Smooth muscle cell (in vitro differentiated cells): ENCODE measurements around the gene ADCY10. TPM values are rescaled to one million over a fixed set of nuclear protein-coding genes. Genes with fewer than 3 reads are reported as not detected.
A peak's percentile ranks its signal among the peaks of the same experiment; 100 is the strongest.

Experiments used
- DNase-seq: peaks from one replicate; lab custom pipeline; 2025; ENCODE audit not compliant: unreplicated experiment; lab: John Stamatoyannopoulos, UW
- H2AFZ ChIP-seq: fragments of 200-600 bp; sonication (generic); 2 replicates; pipeline ENCODE4 v1.6.0; 2016; ENCODE audit warnings: antibody characterized with exemption, low read depth, mild to moderate bottlenecking
- H3F3A ChIP-seq: fragments of 200-600 bp; sonication (generic); 2 replicates; pipeline ENCODE4 v1.6.0; 2017; ENCODE audit warnings: antibody characterized with exemption, low read depth
- H3K27ac ChIP-seq: fragments of 200-600 bp; sonication (generic); 2 replicates; pipeline ENCODE4 v1.5.1; 2016; ENCODE audit warnings: low read depth, mild to moderate bottlenecking
- H3K27me3 ChIP-seq: fragments of 200-600 bp; sonication (generic); 2 replicates; pipeline ENCODE4 v1.6.1; 2016; ENCODE audit warnings: low read depth, mild to moderate bottlenecking
- H3K36me3 ChIP-seq: fragments of 200-600 bp; sonication (generic); 2 replicates; pipeline ENCODE4 v1.5.1; 2016; ENCODE audit warnings: low read depth
- H3K4me1 ChIP-seq: fragments of 200-600 bp; sonication (generic); 2 replicates; pipeline ENCODE4 v1.5.1; 2016; ENCODE audit warnings: low read depth
- H3K4me2 ChIP-seq: fragments of 200-600 bp; sonication (generic); 2 replicates; pipeline ENCODE4 v1.6.0; 2016; ENCODE audit warnings: mild to moderate bottlenecking
- H3K4me3 ChIP-seq: fragments of 200-600 bp; sonication (generic); 2 replicates; pipeline ENCODE4 v1.5.1; 2016; ENCODE audit warnings: mild to moderate bottlenecking
- H3K79me2 ChIP-seq: fragments of 200-600 bp; sonication (generic); 2 replicates; pipeline ENCODE4 v1.6.0; 2016; ENCODE audit warnings: low read depth, mild to moderate bottlenecking
- H3K9ac ChIP-seq: fragments of 200-600 bp; sonication (generic); 2 replicates; pipeline ENCODE4 v1.6.0; 2016; ENCODE audit warnings: low read depth
- H3K9me3 ChIP-seq: fragments of 200-600 bp; sonication (generic); replicated peaks from 2 replicates; pipeline ENCODE4 v1.5.1; 2016; ENCODE audit warnings: low read depth
- H4K20me1 ChIP-seq: fragments of 200-600 bp; sonication (generic); 2 replicates; pipeline ENCODE4 v1.6.0; 2016; ENCODE audit warnings: low read depth
- WGBS: methylation state at CpG from one replicate; pipeline ENCODE4 v1.1.7; 2016; ENCODE audit warnings: low lambda C conversion rate; 5-methylcytosine and 5-hydroxymethylcytosine counted together
- polyA plus RNA-seq: library from polyadenylated mRNA; unstranded; fragments of >200 nt; fragmentation: Nextera tagmentation; extraction: Ambion mirVana; gene quantifications from 2 replicates; pipeline ENCODE4 v1.2.1, GENCODE V29; 2016
- total RNA-seq: library from RNA; depleted of rRNA; stranded (reverse); fragments of >200 nt; gene quantifications from 2 replicates; pipeline ENCODE4 v1.2.3, GENCODE V29; 2014
- TF ChIP-seq, protein P1 (sequence below): fragments of 200-600 bp; sonication (generic); IDR thresholded peaks from 2 replicates; pipeline ENCODE4 v1.5.1; 2017; ENCODE audit warnings: borderline replicate concordance, mild to moderate bottlenecking, antibody characterized with exemption; ENCODE audit not compliant: insufficient read depth, poor library complexity, severe bottlenecking

The ADCY10 gene
- total and polyA plus RNA-seq, 2 experiments from 2014 or later = not detected

DNA sequence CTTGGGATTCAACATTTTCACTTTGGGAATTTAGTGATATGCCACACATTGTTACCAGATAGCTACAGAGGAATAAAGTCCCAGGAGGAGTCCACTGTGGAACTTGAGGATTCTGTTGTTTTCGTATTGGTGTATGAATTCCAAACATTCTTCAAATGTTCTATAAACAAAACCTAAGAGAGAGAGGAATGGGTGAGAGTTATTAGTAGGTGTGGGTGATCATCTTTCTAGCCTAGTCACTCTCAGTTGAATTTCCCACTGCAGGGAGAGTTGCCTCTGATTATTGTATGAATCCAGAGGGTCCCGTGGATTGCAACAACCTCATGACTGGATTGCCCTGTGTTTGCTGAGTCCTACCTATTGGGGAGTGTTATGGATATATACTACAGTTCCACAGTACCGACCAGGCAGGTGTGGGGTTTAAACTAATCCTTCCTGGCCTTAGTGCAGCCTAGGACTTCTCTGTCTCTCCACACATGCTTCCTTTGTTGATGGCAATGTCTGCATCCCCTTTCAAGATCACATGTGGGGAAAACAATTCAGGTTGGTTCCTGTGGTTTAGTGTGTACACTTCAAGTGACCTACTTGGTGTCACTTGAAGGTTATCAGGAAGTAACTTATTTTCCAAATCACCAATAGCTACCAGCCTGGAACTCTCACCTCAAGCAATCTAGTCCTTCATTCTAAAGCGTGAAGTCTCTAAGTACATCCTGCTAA lies 91.8 kb downstream of the ADCY10 start:
- Histone ChIP-seq H3F3A (peaks cover 5% of the 10 kb centered on the region), H3K9me3 (no peaks in the 10 kb centered on the region), H3K27me3 (no peaks in the 10 kb centered on the region), H4K20me1 (no peaks in the 10 kb centered on the region), H3K4me1 (peaks cover 6% of the 10 kb centered on the region), H3K36me3 (no peaks in the 10 kb centered on the region), H2AFZ (no peak overlapping the region), H3K4me3 (no peak overlapping the region), H3K9ac (no peak overlapping the region), H3K79me2 (no peaks in the 10 kb centered on the region), H3K4me2 (no peak overlapping the region), H3K27ac (no peak overlapping the region)
- WGBS = 82% methylated on average over 4 of the region's 4 CpGs
- DNase-seq = no peak
- TF ChIP-seq, protein P1, sequence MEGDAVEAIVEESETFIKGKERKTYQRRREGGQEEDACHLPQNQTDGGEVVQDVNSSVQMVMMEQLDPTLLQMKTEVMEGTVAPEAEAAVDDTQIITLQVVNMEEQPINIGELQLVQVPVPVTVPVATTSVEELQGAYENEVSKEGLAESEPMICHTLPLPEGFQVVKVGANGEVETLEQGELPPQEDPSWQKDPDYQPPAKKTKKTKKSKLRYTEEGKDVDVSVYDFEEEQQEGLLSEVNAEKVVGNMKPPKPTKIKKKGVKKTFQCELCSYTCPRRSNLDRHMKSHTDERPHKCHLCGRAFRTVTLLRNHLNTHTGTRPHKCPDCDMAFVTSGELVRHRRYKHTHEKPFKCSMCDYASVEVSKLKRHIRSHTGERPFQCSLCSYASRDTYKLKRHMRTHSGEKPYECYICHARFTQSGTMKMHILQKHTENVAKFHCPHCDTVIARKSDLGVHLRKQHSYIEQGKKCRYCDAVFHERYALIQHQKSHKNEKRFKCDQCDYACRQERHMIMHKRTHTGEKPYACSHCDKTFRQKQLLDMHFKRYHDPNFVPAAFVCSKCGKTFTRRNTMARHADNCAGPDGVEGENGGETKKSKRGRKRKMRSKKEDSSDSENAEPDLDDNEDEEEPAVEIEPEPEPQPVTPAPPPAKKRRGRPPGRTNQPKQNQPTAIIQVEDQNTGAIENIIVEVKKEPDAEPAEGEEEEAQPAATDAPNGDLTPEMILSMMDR = no peak

DNA sequence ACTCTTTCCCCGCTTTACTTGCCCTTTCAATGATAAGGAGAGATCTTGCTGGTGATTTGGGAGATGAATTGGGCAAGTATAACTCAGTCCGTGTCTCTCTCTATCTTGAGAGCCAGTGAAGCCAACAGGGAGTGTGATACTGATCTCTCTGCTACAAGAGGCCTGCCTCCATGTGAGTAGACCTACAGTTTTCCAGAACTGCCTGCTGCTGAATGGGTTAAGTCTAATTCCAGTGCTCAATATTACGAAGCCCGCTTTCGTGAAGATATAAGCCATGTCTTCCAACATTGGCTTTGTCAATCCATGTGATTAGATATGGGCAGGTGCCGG lies 92.6 kb downstream of the ADCY10 start:
- Histone ChIP-seq H3F3A (peaks cover 5% of the 10 kb centered on the region), H3K4me2 (no peak overlapping the region), H3K9ac (no peak overlapping the region), H3K4me3 (no peak overlapping the region), H2AFZ (no peak overlapping the region), H3K27me3 (no peaks in the 10 kb centered on the region), H3K27ac (no peak overlapping the region), H3K9me3 (no peaks in the 10 kb centered on the region), H3K79me2 (no peaks in the 10 kb centered on the region), H3K36me3 (no peaks in the 10 kb centered on the region), H3K4me1 (peaks cover 6% of the 10 kb centered on the region), H4K20me1 (no peaks in the 10 kb centered on the region)
- TF ChIP-seq, protein P1 = no peak
- WGBS = 78% methylated on average over 6 of the region's 6 CpGs
- DNase-seq = no peak

- WGBS = 72% methylated on average over 12 of the region's 12 CpGs
- Histone ChIP-seq H3K27ac (peak overlapping the region; percentile 97), H3K27me3 (no peaks in the 10 kb centered on the region), H3K4me2 (peak overlapping the region; percentile 83), H3K4me1 (peaks cover 6% of the 10 kb centered on the region), H3K4me3 (peak overlapping the region; percentile 41), H3K9me3 (no peaks in the 10 kb centered on the region), H4K20me1 (no peaks in the 10 kb centered on the region), H3K79me2 (no peaks in the 10 kb centered on the region), H3K9ac (peak overlapping the region; percentile 69), H3F3A (peaks cover 5% of the 10 kb centered on the region), H3K36me3 (no peaks in the 10 kb centered on the region), H2AFZ (no peak overlapping the region)
- TF ChIP-seq, protein P1 = no peak
- DNase-seq = no peak
These were observed 93.1 kb downstream of the ADCY10 start for GRCh38 chr1:167820684-167821355.
